Suprapubic skin (tissue), 4 donors: ENCODE data around the gene ZBTB46. TPM values are rescaled to one million over a fixed set of nuclear protein-coding genes. Genes with fewer than 3 reads are reported as not detected.

Experiments
- DNase-seq, 2 donors: peaks; one replicate each; pipeline ENCODE4 v3.0.0-alpha.2; 2019; ENCODE audit warnings: low spot score in 2 of 2
- H3K27ac ChIP-seq: fragments of 200-600 bp; sonication (generic); one replicate; pipeline ENCODE4 v1.5.1; 2019
- H3K27me3 ChIP-seq: fragments of 200-600 bp; sonication (generic); one replicate; pipeline ENCODE4 v1.5.1; 2019
- H3K36me3 ChIP-seq: fragments of 200-600 bp; sonication (generic); one replicate; pipeline ENCODE4 v1.5.1; 2019
- H3K4me1 ChIP-seq: fragments of 200-600 bp; sonication (generic); one replicate; pipeline ENCODE4 v1.5.1; 2019
- H3K4me3 ChIP-seq: fragments of 200-600 bp; sonication (generic); one replicate; pipeline ENCODE4 v1.5.1; 2019; ENCODE audit warnings: mild to moderate bottlenecking
- H3K9me3 ChIP-seq: fragments of 200-600 bp; sonication (generic); one replicate; pipeline ENCODE4 v1.5.1; 2019
- EP300 ChIP-seq: sonication (generic); formaldehyde crosslinking; IDR thresholded peaks from one replicate; pipeline ENCODE4 v1.6.1; 2017; ENCODE audit warnings: antibody characterized with exemption
- POLR2A ChIP-seq, 2 donors: fragments of 450-650 bp; IDR thresholded peaks; one replicate each; pipeline ENCODE4 v1.6.1; 2017; ENCODE audit warnings: antibody characterized with exemption in 2 of 2, mild to moderate bottlenecking in 2 of 2, moderate library complexity in 2 of 2
- POLR2AphosphoS5 ChIP-seq, 3 donors: sonication (generic); formaldehyde crosslinking; IDR thresholded peaks; one replicate each; pipeline ENCODE4 v1.6.1; 2017; ENCODE audit warnings: antibody characterized with exemption in 3 of 3
- WGBS: methylation state at CpG from one replicate; pipeline ENCODE4 v1.1.5; 2018; 5-methylcytosine and 5-hydroxymethylcytosine counted together
- total RNA-seq, 4 donors: library from RNA; depleted of rRNA; stranded (reverse); fragments of >200 nt; gene quantifications; one replicate each; pipeline ENCODE4 v1.1.0, GENCODE V29; 2016
- TF ChIP-seq, protein P1 (sequence below), 2 donors: fragments of 200-600 bp in 1 of 2; fragments of 450-650 bp in 1 of 2; sonication (generic) in 1 of 2; IDR thresholded peaks; one replicate each; pipeline ENCODE4 v1.5.1; 2016 to 2019; ENCODE audit warnings: antibody characterized with exemption in 2 of 2, mild to moderate bottlenecking in 1 of 2, moderate library complexity in 1 of 2

ZBTB46 gene
- total RNA-seq, 4 donors from 2014 or later = 3.4 to 5.1 (median 4.4) TPM

DNA sequence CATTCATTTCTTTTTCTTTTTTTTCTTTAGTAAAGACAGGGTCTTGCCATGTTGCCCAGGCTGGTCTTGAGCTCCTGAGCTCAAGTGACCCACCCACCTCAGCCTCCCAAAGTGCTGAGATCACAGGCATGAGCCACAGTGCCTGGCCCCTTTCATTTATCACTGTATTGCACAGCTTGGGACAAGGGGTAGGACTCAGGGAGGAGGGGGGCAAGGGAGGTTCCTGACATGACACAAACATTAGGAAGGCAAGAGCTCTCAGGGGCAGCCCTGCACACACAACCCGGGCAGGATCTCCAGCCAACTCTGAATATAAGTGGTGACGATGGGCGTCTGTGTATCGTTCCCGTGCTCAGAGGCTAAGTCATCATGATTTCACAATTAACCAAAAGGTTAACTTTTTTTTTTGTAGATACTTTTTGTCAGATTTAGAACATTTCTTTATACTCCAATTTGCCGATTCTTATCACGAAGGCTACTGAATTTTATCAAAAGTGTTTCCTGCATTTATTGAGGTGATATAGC, 71.6 kb downstream of the ZBTB46 start:
- H3K4me3 ChIP-seq = no peak overlapping the region
- WGBS = 82% methylated on average over 7 of the region's 7 CpGs
- TF ChIP-seq, protein P1, sequence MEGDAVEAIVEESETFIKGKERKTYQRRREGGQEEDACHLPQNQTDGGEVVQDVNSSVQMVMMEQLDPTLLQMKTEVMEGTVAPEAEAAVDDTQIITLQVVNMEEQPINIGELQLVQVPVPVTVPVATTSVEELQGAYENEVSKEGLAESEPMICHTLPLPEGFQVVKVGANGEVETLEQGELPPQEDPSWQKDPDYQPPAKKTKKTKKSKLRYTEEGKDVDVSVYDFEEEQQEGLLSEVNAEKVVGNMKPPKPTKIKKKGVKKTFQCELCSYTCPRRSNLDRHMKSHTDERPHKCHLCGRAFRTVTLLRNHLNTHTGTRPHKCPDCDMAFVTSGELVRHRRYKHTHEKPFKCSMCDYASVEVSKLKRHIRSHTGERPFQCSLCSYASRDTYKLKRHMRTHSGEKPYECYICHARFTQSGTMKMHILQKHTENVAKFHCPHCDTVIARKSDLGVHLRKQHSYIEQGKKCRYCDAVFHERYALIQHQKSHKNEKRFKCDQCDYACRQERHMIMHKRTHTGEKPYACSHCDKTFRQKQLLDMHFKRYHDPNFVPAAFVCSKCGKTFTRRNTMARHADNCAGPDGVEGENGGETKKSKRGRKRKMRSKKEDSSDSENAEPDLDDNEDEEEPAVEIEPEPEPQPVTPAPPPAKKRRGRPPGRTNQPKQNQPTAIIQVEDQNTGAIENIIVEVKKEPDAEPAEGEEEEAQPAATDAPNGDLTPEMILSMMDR (IDR thresholded peaks at IDR 0.05) = no peak
- TF ChIP-seq POLR2A (IDR thresholded peaks at IDR 0.05) (no peak), POLR2AphosphoS5 (IDR thresholded peaks at IDR 0.05) (no peak), EP300 (no peak)

DNA sequence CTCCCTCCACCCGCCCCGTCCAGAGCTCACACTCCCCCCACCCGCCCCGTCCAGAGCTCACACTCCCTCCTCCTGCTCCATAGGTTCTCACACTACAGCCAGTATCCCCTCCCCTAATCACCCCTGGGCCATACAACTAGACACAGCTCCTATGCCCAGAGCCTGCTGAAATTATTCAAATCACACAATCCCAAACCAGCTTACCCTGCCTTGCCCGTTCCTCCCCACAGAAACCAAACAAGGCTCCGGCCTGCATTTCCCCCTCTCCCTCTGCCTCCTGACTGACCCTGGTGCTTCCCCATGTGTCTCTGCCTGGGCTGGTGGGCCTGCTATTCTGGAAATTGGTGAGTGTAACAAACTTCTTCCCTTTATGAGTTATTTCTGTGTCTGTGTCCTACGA, 72.9 kb downstream of the ZBTB46 start:
- DNase-seq = no peak
- whole genome bisulfite sequencing = 91% methylated on average over 4 of the region's 7 CpGs
- H3K4me3 ChIP-seq = no peak overlapping the region
- no peaks in the 10 kb centered on the region for H3K27me3 ChIP-seq
- TF ChIP-seq EP300 (no peak), POLR2AphosphoS5 (IDR thresholded peaks at IDR 0.05) (no peak)
- H3K4me1 ChIP-seq = no peaks in the 10 kb centered on the region
- no peak overlapping the region for H3K27ac ChIP-seq
- H3K36me3 ChIP-seq = peaks cover 3% of the 10 kb centered on the region
- no peaks in the 10 kb centered on the region for H3K9me3 ChIP-seq

More for the DNA sequence above, 71.6 kb downstream of the ZBTB46 start:
- Histone ChIP-seq H3K27ac (no peak overlapping the region), H3K36me3 (no peaks in the 10 kb centered on the region), H3K9me3 (no peaks in the 10 kb centered on the region), H3K4me1 (no peaks in the 10 kb centered on the region), H3K27me3 (no peaks in the 10 kb centered on the region)
- DNase-seq = no peak

DNA sequence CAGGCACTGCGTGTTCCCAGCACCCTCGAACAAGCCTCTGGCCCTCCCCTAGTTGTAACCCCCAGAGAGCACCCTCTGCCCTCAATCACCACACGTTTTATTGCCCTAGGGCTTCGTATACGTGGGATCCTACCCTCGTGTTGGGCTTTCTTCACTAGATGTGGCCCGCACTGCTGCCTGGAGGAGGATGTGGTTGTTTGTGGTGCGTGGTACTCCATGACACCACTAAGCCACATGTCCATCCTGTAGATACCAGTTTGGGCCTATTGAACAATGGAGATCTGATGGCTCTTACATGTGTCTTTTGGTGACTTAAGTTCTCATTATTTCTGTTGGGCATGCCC, 74.4 kb downstream of the ZBTB46 start:
- WGBS = 74% methylated on average over 8 of the region's 8 CpGs
- H3K4me1 ChIP-seq = no peaks in the 10 kb centered on the region
- H3K4me3 ChIP-seq = no peak overlapping the region
- no peak overlapping the region for H3K27ac ChIP-seq
- peaks cover 11% of the 10 kb centered on the region for H3K36me3 ChIP-seq
- TF ChIP-seq, protein P1 (IDR thresholded peaks at IDR 0.05) = no peak
- TF ChIP-seq EP300 (no peak), POLR2A (IDR thresholded peaks at IDR 0.05) (no peak), POLR2AphosphoS5 (IDR thresholded peaks at IDR 0.05) (no peak)
- no peaks in the 10 kb centered on the region for H3K27me3 ChIP-seq
- no peak for DNase-seq
- H3K9me3 ChIP-seq = no peaks in the 10 kb centered on the region

DNA sequence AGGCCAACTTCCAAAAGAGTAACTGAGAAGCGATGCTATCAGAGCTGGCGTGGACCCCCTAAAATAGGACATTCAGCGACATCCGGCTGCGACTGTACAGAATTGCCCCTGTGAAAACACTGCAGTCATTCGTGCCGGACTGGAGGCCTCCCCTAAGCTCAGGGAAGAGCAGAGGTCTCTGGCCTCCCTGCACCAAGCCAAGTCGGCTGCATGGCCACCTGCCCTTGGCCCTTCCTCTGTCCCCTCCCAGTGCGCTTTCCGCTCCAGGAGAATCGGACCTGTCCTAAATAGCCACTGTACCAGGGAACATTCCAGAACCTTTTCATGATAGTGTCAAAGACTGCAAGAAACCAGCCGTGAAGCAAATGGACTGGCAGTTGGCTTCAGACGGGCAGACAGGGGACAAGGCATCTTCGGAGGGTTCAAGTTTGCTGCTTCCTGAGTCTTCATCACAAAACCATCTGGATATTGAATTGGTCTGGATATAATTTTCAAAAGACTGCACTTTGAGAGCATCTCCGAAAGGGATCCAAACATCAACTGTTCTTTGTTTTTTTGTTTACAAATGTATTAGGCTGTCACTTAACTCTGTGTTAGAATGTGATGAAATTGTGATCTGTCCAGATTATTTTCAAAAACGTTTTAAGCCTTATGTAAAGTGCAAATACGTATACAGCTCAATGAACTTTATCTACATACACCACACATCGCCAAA, 75.0 kb downstream of the ZBTB46 start:
- WGBS = 85% methylated on average over 18 of the region's 18 CpGs
- Histone ChIP-seq H3K27ac (no peak overlapping the region), H3K27me3 (no peaks in the 10 kb centered on the region), H3K4me1 (no peaks in the 10 kb centered on the region), H3K4me3 (no peak overlapping the region), H3K36me3 (peaks cover 11% of the 10 kb centered on the region), H3K9me3 (no peaks in the 10 kb centered on the region)
- TF ChIP-seq POLR2AphosphoS5 (IDR thresholded peaks at IDR 0.05) (no peak), POLR2A (IDR thresholded peaks at IDR 0.05) (no peak), EP300 (no peak)
- TF ChIP-seq, protein P1 (IDR thresholded peaks at IDR 0.05) = no peak
- DNase-seq = no peak

DNA sequence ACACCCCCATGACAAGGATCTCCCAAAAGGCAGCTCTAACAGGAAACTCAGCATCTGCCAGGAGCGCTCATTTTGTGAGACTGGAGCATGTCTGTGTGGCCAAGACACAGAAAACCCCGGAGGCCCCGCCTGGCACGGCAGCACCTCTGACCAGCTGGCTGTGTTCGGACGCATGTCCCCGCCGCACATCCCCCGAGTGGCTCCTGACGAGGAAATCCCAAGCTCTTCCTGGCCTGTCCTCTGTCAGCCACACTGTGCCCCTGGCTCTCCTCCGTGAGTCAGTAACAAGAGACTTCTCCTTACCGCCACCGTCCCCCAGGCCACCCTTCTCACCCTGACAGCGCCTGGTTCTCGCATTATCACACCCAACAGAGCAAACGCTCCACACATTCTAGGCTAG, 77.1 kb downstream of the ZBTB46 start:
- Histone ChIP-seq H3K4me3 (no peak overlapping the region), H3K4me1 (no peaks in the 10 kb centered on the region), H3K27me3 (no peaks in the 10 kb centered on the region), H3K9me3 (no peaks in the 10 kb centered on the region), H3K27ac (no peak overlapping the region), H3K36me3 (peaks cover 11% of the 10 kb centered on the region)
- DNase-seq = no peak
- TF ChIP-seq, protein P1 (IDR thresholded peaks at IDR 0.05) = no peak
- TF ChIP-seq EP300 (no peak), POLR2A (IDR thresholded peaks at IDR 0.05) (no peak)
- WGBS = 79% methylated on average over 16 of the region's 16 CpGs

DNA sequence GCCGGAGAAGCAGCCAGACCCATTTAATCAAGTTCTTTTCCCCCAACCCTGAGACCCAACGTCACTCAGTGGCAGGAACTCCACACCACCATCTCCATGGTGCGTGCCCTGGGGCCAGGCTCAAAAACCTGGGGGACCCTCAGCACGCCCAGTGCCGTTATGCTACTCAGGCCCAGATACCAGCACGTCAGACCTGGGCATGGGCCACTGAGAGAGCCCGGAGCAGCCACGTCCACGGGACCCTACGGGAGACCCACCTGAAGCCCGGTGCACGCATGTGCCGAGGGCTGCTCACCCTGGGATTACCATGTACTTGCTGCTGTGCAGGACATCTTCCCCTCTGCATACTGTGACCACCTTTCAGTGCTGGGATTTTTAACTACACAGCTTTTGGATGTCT, 77.7 kb downstream of the ZBTB46 start:
- H3K4me3 ChIP-seq = no peak overlapping the region
- H3K27me3 ChIP-seq = no peaks in the 10 kb centered on the region
- H3K27ac ChIP-seq = no peak overlapping the region
- H3K4me1 ChIP-seq = no peaks in the 10 kb centered on the region
- peaks cover 11% of the 10 kb centered on the region for H3K36me3 ChIP-seq
- TF ChIP-seq EP300 (no peak), POLR2A (IDR thresholded peaks at IDR 0.05) (no peak), POLR2AphosphoS5 (IDR thresholded peaks at IDR 0.05) (no peak)
- TF ChIP-seq, protein P1 (IDR thresholded peaks at IDR 0.05) = no peak
- H3K9me3 ChIP-seq = no peaks in the 10 kb centered on the region
- 92% methylated on average over 13 of the region's 13 CpGs for WGBS
- no peak for DNase-seq
